H9 (cell line): ENCODE results near the gene FAM53B. TPM values are rescaled to one million over a fixed set of nuclear protein-coding genes. Genes with fewer than 3 reads are reported as not detected.
A peak's percentile ranks its signal among the peaks of the same experiment; 100 is the strongest.

ENCODE experiments used
- DNase-seq: peaks from one replicate; pipeline ENCODE4 v3.0.0-alpha.2; 2017
- H2AFZ ChIP-seq: one replicate; pipeline ENCODE4 v1.6.1; 2013; ENCODE audit warnings: mild to moderate bottlenecking, low read length, control low read depth, moderate library complexity
- H2AK5ac ChIP-seq: 2 replicates; pipeline ENCODE4 v1.6.1; 2013; ENCODE audit warnings: low read length, control low read depth, mixed read lengths; ENCODE audit not compliant: insufficient read length
- H2BK120ac ChIP-seq: one replicate; pipeline ENCODE4 v1.6.1; 2013; ENCODE audit warnings: low read depth, mild to moderate bottlenecking, low read length, control low read depth, inconsistent platforms; ENCODE audit not compliant: poor library complexity, severe bottlenecking
- H2BK12ac ChIP-seq: 2 replicates; pipeline ENCODE4 v1.6.1; 2013; ENCODE audit warnings: low read length, control low read depth, mixed read lengths, low read depth; ENCODE audit not compliant: insufficient read length
- H2BK15ac ChIP-seq: 2 replicates; pipeline ENCODE4 v1.6.1; 2013; ENCODE audit warnings: low read depth, low read length, control low read depth
- H2BK20ac ChIP-seq: one replicate; pipeline ENCODE4 v1.6.1; 2013; ENCODE audit warnings: low read depth, mild to moderate bottlenecking, low read length, control low read depth, inconsistent platforms; ENCODE audit not compliant: poor library complexity, severe bottlenecking
- H2BK5ac ChIP-seq: 2 replicates; pipeline ENCODE4 v1.6.1; 2013; ENCODE audit warnings: low read length, control low read depth, mixed read lengths; ENCODE audit not compliant: insufficient read length
- H3K14ac ChIP-seq: 2 replicates; pipeline ENCODE4 v1.6.1; 2013; ENCODE audit warnings: low read length, control low read depth; ENCODE audit not compliant: insufficient read depth
- H3K18ac ChIP-seq: 2 replicates; pipeline ENCODE4 v1.6.1; 2013; ENCODE audit warnings: low read depth, mild to moderate bottlenecking, mixed read lengths, low read length, control low read depth; ENCODE audit not compliant: insufficient read length
- H3K23ac ChIP-seq: 2 replicates; pipeline ENCODE4 v1.6.1; 2013; ENCODE audit warnings: low read length, control low read depth, mixed read lengths, low read depth; ENCODE audit not compliant: insufficient read length
- H3K23me2 ChIP-seq: 2 replicates; pipeline ENCODE4 v1.6.1; 2013; ENCODE audit warnings: low read depth, mild to moderate bottlenecking, mixed read lengths, low read length, control low read depth; ENCODE audit not compliant: insufficient read length, poor library complexity, severe bottlenecking
- H3K27ac ChIP-seq: 2 replicates; pipeline ENCODE4 v1.5.1; 2013; ENCODE audit warnings: low read length, control low read depth, mixed read lengths, low read depth; ENCODE audit not compliant: insufficient read length
- H3K27me3 ChIP-seq: 2 replicates; pipeline ENCODE4 v1.6.1; 2013; ENCODE audit warnings: low read length, control low read depth, inconsistent platforms; ENCODE audit not compliant: insufficient read depth
- H3K4ac ChIP-seq: 2 replicates; pipeline ENCODE4 v1.6.1; 2013; ENCODE audit warnings: low read depth, mild to moderate bottlenecking, control low read depth, inconsistent platforms, low read length, moderate library complexity
- H3K4me1 ChIP-seq: 2 replicates; pipeline ENCODE4 v1.6.1; 2013; ENCODE audit warnings: low read length, control low read depth, inconsistent platforms; ENCODE audit not compliant: insufficient read depth
- H3K4me2 ChIP-seq: 2 replicates; pipeline ENCODE4 v1.6.1; 2013; ENCODE audit warnings: low read length, control low read depth, mixed read lengths; ENCODE audit not compliant: insufficient read length, insufficient read depth
- H3K56ac ChIP-seq: 2 replicates; pipeline ENCODE4 v1.6.1; 2013; ENCODE audit warnings: low read depth, mild to moderate bottlenecking, mixed read lengths, low read length, control low read depth; ENCODE audit not compliant: insufficient read length
- H3K79me1 ChIP-seq: 2 replicates; pipeline ENCODE4 v1.6.1; 2013; ENCODE audit warnings: low read depth, mild to moderate bottlenecking, moderate library complexity, low read length, control low read depth, inconsistent platforms; ENCODE audit not compliant: insufficient read depth, poor library complexity, severe bottlenecking
- H3K79me2 ChIP-seq: 2 replicates; pipeline ENCODE4 v1.6.1; 2013; ENCODE audit warnings: low read length, control low read depth, inconsistent platforms; ENCODE audit not compliant: insufficient read depth
- H3K9ac ChIP-seq: 2 replicates; pipeline ENCODE4 v1.6.1; 2013; ENCODE audit warnings: low read length, control low read depth, mixed read lengths; ENCODE audit not compliant: insufficient read length; ENCODE audit errors: extremely low read depth
- H3K9me3 ChIP-seq: one replicate; pipeline ENCODE4 v1.6.1; 2013; ENCODE audit warnings: low read depth, low read length, inconsistent platforms; ENCODE audit not compliant: control insufficient read depth
- H3T11ph ChIP-seq: one replicate; pipeline ENCODE4 v1.6.1; 2013; ENCODE audit warnings: mild to moderate bottlenecking, low read length, control low read depth, inconsistent platforms
- H4K20me1 ChIP-seq: one replicate; pipeline ENCODE4 v1.6.1; 2013; ENCODE audit not compliant: control insufficient read depth, insufficient read length, insufficient read depth
- H4K5ac ChIP-seq: 2 replicates; pipeline ENCODE4 v1.6.1; 2013; ENCODE audit warnings: low read depth, mild to moderate bottlenecking, mixed read lengths, low read length, control low read depth; ENCODE audit not compliant: insufficient read length
- H4K8ac ChIP-seq: replicated peaks from 2 replicates; pipeline ENCODE4 v1.6.1; 2013; ENCODE audit warnings: low read length, control low read depth, mixed read lengths, low read depth; ENCODE audit not compliant: insufficient read length
- H4K91ac ChIP-seq: 2 replicates; pipeline ENCODE4 v1.6.1; 2013; ENCODE audit warnings: low read depth, mild to moderate bottlenecking, moderate library complexity, mixed read lengths, low read length, control low read depth; ENCODE audit not compliant: insufficient read length
- H3K27ac Mint-ChIP-seq, 3 experiments: 2 replicates in 2 of 3; 3 replicates in 1 of 3; pipeline ENCODE4 v1.8.0; 2020 to 2021; ENCODE audit warnings: mixed read lengths in 3 of 3, mild to moderate bottlenecking in 1 of 3, moderate library complexity in 1 of 3
- H3K27me3 Mint-ChIP-seq: 2 replicates; pipeline ENCODE4 v1.8.0; 2021; ENCODE audit warnings: low read depth, mild to moderate bottlenecking, moderate library complexity, mixed read lengths
- H3K36me3 Mint-ChIP-seq, 3 experiments: 2 replicates in 2 of 3; 3 replicates in 1 of 3; pipeline ENCODE4 v1.8.0; 2020 to 2021; ENCODE audit warnings: low read depth in 3 of 3, mixed read lengths in 3 of 3; ENCODE audit not compliant: insufficient read depth in 1 of 3
- H3K4me1 Mint-ChIP-seq, 2 experiments: 2 replicates each; pipeline ENCODE4 v1.8.0; 2020; ENCODE audit warnings: mixed read lengths in 2 of 2
- H3K4me3 Mint-ChIP-seq, 2 experiments: 2 replicates in 1 of 2; 3 replicates in 1 of 2; pipeline ENCODE4 v1.8.0; 2020 to 2021; ENCODE audit warnings: mild to moderate bottlenecking in 2 of 2, mixed read lengths in 2 of 2, moderate library complexity in 1 of 2
- H3K9me3 Mint-ChIP-seq, 2 experiments: 2 replicates in 1 of 2; 3 replicates in 1 of 2; pipeline ENCODE4 v1.8.0; 2020; ENCODE audit warnings: mild to moderate bottlenecking in 2 of 2, mixed read lengths in 2 of 2, moderate library complexity in 1 of 2
- CTCF ChIP-seq: fragments of 200-600 bp; sonication (generic); conservative IDR thresholded peaks from 3 replicates; pipeline ENCODE4 v1.8.0; 2021; ENCODE audit warnings: antibody characterized with exemption, mild to moderate bottlenecking
- WGBS: extraction: QIAGEN DNeasy Blood & Tissue Kit; methylation state at CpG from one replicate; pipeline ENCODE4 v1.1.7; 2013; ENCODE audit warnings: missing lambda C conversion rate, low lambda C conversion rate, mixed read lengths; ENCODE audit not compliant: insufficient read length; ENCODE audit errors: extremely low coverage; 5-methylcytosine and 5-hydroxymethylcytosine counted together
- total RNA-seq: library from RNA; stranded (reverse); gene quantifications from 2 replicates; pipeline ENCODE4 v1.2.1, GENCODE V29; 2021

Gene FAM53B
- total RNA-seq, 1 experiment from 2014 or later: 11.5 TPM

GRCh38 chr10:124736491-124737136, 7.6 kb downstream of the FAM53B start:
- H3K14ac ChIP-seq: no peak overlapping the region
- H2BK120ac ChIP-seq: no peak overlapping the region
- no peak overlapping the region; a peak in 1 of 5 replicates for H3K4me3 Mint-ChIP-seq
- H3K9me3 ChIP-seq: no peaks in the 10 kb centered on the region
- no peaks in the 10 kb centered on the region for H3K23me2 ChIP-seq
- H3K18ac ChIP-seq: no peak overlapping the region
- H3K4ac ChIP-seq: no peak overlapping the region
- H2AFZ ChIP-seq: no peak overlapping the region
- peaks cover 26% of the 10 kb centered on the region for H3K27me3 Mint-ChIP-seq
- no peak overlapping the region for H3K23ac ChIP-seq
- no peak overlapping the region for H3K9ac ChIP-seq
- no peak for TF ChIP-seq CTCF
- no peak overlapping the region for H2BK15ac ChIP-seq
- no peaks in the 10 kb centered on the region for H3K27me3 ChIP-seq
- peaks cover 0 to 5% (median 2%) of the 10 kb centered on the region in 3 experiments; a peak in 6 of 7 replicates for H3K36me3 Mint-ChIP-seq
- H3K4me2 ChIP-seq: no peak overlapping the region
- no peak overlapping the region for H2BK20ac ChIP-seq
- H2BK12ac ChIP-seq: no peak overlapping the region
- no CpG with 5 or more reads among the region's 11 CpGs for WGBS
- no peaks in the 10 kb centered on the region; the same call in 1 of the 2 replicates for H3K79me2 ChIP-seq
- peaks cover 14% of the 10 kb centered on the region; the same call in 1 of the 2 replicates for H3K4me1 ChIP-seq
- no peak overlapping the region for H3K27ac Mint-ChIP-seq
- H2AK5ac ChIP-seq: no peak overlapping the region
- no peak overlapping the region for H3K56ac ChIP-seq
- H2BK5ac ChIP-seq: no peak overlapping the region
- H4K8ac ChIP-seq: no peak overlapping the region
- peak; percentile 29 for DNase-seq
- H4K91ac ChIP-seq: no peak overlapping the region
- peaks cover 50 to 59% of the 10 kb centered on the region in 2 experiments for H3K4me1 Mint-ChIP-seq
- no peaks in the 10 kb centered on the region for H3K79me1 ChIP-seq
- no peaks in the 10 kb centered on the region; a peak in 1 of 5 replicates for H3K9me3 Mint-ChIP-seq
- H3K27ac ChIP-seq: no peak overlapping the region
- H3T11ph ChIP-seq: no peak overlapping the region
- H4K20me1 ChIP-seq: peaks cover 2% of the 10 kb centered on the region
- no peak overlapping the region for H4K5ac ChIP-seq
